H1 (cell line): ENCODE measurements around the gene CPT1A.

Source experiments
- MAX ChIP-seq: IDR thresholded peaks from 2 replicates; pipeline ENCODE4 v1.6.1; 2012; ENCODE audit warnings: inconsistent platforms
- RAD21 ChIP-seq, 2 experiments: IDR thresholded peaks in 1 of 2; conservative IDR thresholded peaks in 1 of 2; 2 replicates each; pipeline ENCODE4 v1.6.1; 2011; ENCODE audit warnings: low read depth in 2 of 2, low read length in 2 of 2, improper control_type of control experiment in 1 of 2, inconsistent platforms in 1 of 2, mild to moderate bottlenecking in 1 of 2, moderate library complexity in 1 of 2

GRCh38 chr11:68831124-68831523 is 10.6 kb downstream of the CPT1A start:
- TF ChIP-seq MAX, result no peak
- no peak for TF ChIP-seq RAD21 (IDR thresholded peaks at IDR 0.05 in 1 of 2, conservative IDR thresholded peaks at IDR 0.05 in 1 of 2; ENCODE audit: low read depth in 2 of 2, low read length in 2 of 2)
